Upper lobe of left lung (tissue), 4 donors: ENCODE data around the gene BRF1.

Source experiments
- CTCF ChIP-seq, 6 experiments: fragments of 450-650 bp in 4 of 6; fragments of 200-600 bp in 2 of 6; sonication (generic) in 2 of 6; IDR thresholded peaks; one replicate each; pipeline ENCODE4 v1.5.1; 2016 to 2019; ENCODE audit warnings: antibody characterized with exemption in 6 of 6
- EP300 ChIP-seq, 4 donors: sonication (generic); formaldehyde crosslinking; IDR thresholded peaks; one replicate each; pipeline ENCODE4 v1.5.1; 2017; ENCODE audit warnings: antibody characterized with exemption in 4 of 4, control low read depth in 2 of 4
- POLR2A ChIP-seq, 4 donors: fragments of 450-650 bp; IDR thresholded peaks; one replicate each; pipeline ENCODE4 v1.5.1; 2016 to 2017; ENCODE audit warnings: antibody characterized with exemption in 4 of 4, mild to moderate bottlenecking in 2 of 4
- POLR2AphosphoS5 ChIP-seq, 2 donors: sonication (generic); formaldehyde crosslinking; IDR thresholded peaks; one replicate each; pipeline ENCODE4 v1.5.1; 2017; ENCODE audit warnings: antibody characterized with exemption in 2 of 2

GRCh38 chr14:105285174-105285573 is 15.6 kb downstream of the BRF1 start:
- TF ChIP-seq CTCF (IDR thresholded peaks at IDR 0.05) = no peak
- no peak for TF ChIP-seq EP300 (IDR thresholded peaks at IDR 0.05)
- TF ChIP-seq POLR2AphosphoS5 (IDR thresholded peaks at IDR 0.05) = no peak
- TF ChIP-seq POLR2A (IDR thresholded peaks at IDR 0.05) = no peak
